AG10803 (cell line): ENCODE measurements around the gene TNFRSF1A.

ENCODE experiments used
- DNase-seq: peaks from one replicate; pipeline ENCODE4 v3.0.0; 2010; ENCODE audit warnings: low read depth
- H3K4me3 ChIP-seq: 2 replicates; pipeline ENCODE4 v1.5.1; 2011; ENCODE audit warnings: mild to moderate bottlenecking, low read length, control low read depth
- CTCF ChIP-seq: conservative IDR thresholded peaks from 2 replicates; pipeline ENCODE4 v1.5.1; 2011; ENCODE audit warnings: mild to moderate bottlenecking, low read length, control low read depth, inconsistent platforms

TNFRSF1A gene

GRCh38 chr12:6362403-6362802, 20.5 kb upstream of the TNFRSF1A start:
- H3K4me3 ChIP-seq: no peak overlapping the region
- TF ChIP-seq CTCF: no peak
- no peak for DNase-seq

- DNase-seq: no peak
- H3K4me3 ChIP-seq: no peak overlapping the region
- TF ChIP-seq CTCF: no peak
These were observed 20.0 kb upstream of the TNFRSF1A start for GRCh38 chr12:6361834-6362233.

- no peak overlapping the region for H3K4me3 ChIP-seq
- no peak for TF ChIP-seq CTCF
- DNase-seq: no peak
These were observed 19.0 kb upstream of the TNFRSF1A start for GRCh38 chr12:6360578-6361490.

- no peak overlapping the region for H3K4me3 ChIP-seq
- no peak for DNase-seq
- TF ChIP-seq CTCF: no peak
These were observed 18.2 kb upstream of the TNFRSF1A start for GRCh38 chr12:6360080-6360571.

GRCh38 chr12:6358881-6359280, 17.0 kb upstream of the TNFRSF1A start:
- TF ChIP-seq CTCF: no peak
- no peak for DNase-seq
- no peak overlapping the region for H3K4me3 ChIP-seq

GRCh38 chr12:6356374-6356820, 14.5 kb upstream of the TNFRSF1A start:
- no peak overlapping the region for H3K4me3 ChIP-seq
- no peak for DNase-seq
- no peak for TF ChIP-seq CTCF
